ENCODE measurements around the gene IGFBP5. TPM values are rescaled to one million over a fixed set of nuclear protein-coding genes. Genes with fewer than 3 reads are reported as not detected.

IGFBP5 gene
- polyA plus RNA-seq, 1 of the 3 experiments (the other 2 are of a cell fraction) = 323 TPM

GRCh38 chr2:216716109-216716508, 20.8 kb upstream of the IGFBP5 start:
- Histone ChIP-seq H3K79me2 (ENCODE audit: insufficient read depth) (no peaks in the 10 kb centered on the region), H3K27me3 (ENCODE audit: insufficient read depth) (no peaks in the 10 kb centered on the region), H3K27ac (ENCODE audit: low read depth in 2 of 2, low read length in 1 of 2) (no peak overlapping the region), H4K20me1 (ENCODE audit: insufficient read depth) (no peaks in the 10 kb centered on the region), H3K4me1 (ENCODE audit: control insufficient read depth in 1 of 2, insufficient read depth in 2 of 2, low read depth in 1 of 2, low read length in 1 of 2) (peaks cover 9 to 14% of the 10 kb centered on the region in 2 experiments; a peak in 3 of 4 replicates), H3K9me2 (no peaks in the 10 kb centered on the region), H3K9ac (no peak overlapping the region), H3F3A (replicated peaks; ENCODE audit: insufficient read depth) (peaks cover 4% of the 10 kb centered on the region), H3K4me3 (ENCODE audit: low read depth in 2 of 2, low read length in 1 of 2) (no peak overlapping the region), H3K9me3 (no peaks in the 10 kb centered on the region), H3K36me3 (replicated peaks in 1 of 2; ENCODE audit: control insufficient read depth in 1 of 2, insufficient read depth in 2 of 2, low read length in 1 of 2) (no peaks in the 10 kb centered on the region), H2AFZ (ENCODE audit: low read depth) (no peak overlapping the region), H3K4me2 (no peak overlapping the region)
- ChIA-PET CTCF (no interaction called here), POLR2A (no interaction called here)
- 85% methylated on average over 4 of the region's 4 CpGs for WGBS (ENCODE audit: low lambda C conversion rate)
- no peak for DNase-seq
- TF ChIP-seq CTCF (IDR thresholded peaks at IDR 0.05) (no peak), YY1 (IDR thresholded peaks at IDR 0.05; ENCODE audit: low read depth) (no peak), IRF3 (IDR thresholded peaks at IDR 0.05; ENCODE audit: low read depth, low read length) (no peak), USF2 (IDR thresholded peaks at IDR 0.05; ENCODE audit: borderline replicate concordance, low read depth, low read length) (no peak), RAD21 (IDR thresholded peaks at IDR 0.05; ENCODE audit: low read length) (no peak), TAF1 (IDR thresholded peaks at IDR 0.05; ENCODE audit: borderline replicate concordance, low read depth, low read length) (no peak), SIN3A (IDR thresholded peaks at IDR 0.05; ENCODE audit: borderline replicate concordance, low read depth, low read length) (no peak), FOSL2 (IDR thresholded peaks at IDR 0.05; ENCODE audit: borderline replicate concordance, low read depth) (no peak), RCOR1 (IDR thresholded peaks at IDR 0.05; ENCODE audit: low read length) (no peak), MEF2A (IDR thresholded peaks at IDR 0.05; ENCODE audit: borderline replicate concordance, low read depth) (no peak), JUND (IDR thresholded peaks at IDR 0.05) (no peak), SMC3 (IDR thresholded peaks at IDR 0.05; ENCODE audit: low read depth, low read length) (no peak), EP300 (IDR thresholded peaks at IDR 0.05; ENCODE audit: borderline replicate concordance in 1 of 2, low read depth in 1 of 2, low read length in 1 of 2) (no peak), REST (IDR thresholded peaks at IDR 0.05; ENCODE audit: low read depth, low read length) (no peak), TEAD4 (IDR thresholded peaks at IDR 0.05; ENCODE audit: borderline replicate concordance, insufficient read depth) (no peak)
